Fibroblast of skin of left biceps (primary cell): Measurements from ENCODE around the gene GID4.

Source experiments
- DNase-seq, 2 experiments: peaks; one replicate each; pipeline ENCODE4 v3.0.0-alpha.2; 2013; ENCODE audit warnings: low read depth in 2 of 2

GID4 gene

DNA sequence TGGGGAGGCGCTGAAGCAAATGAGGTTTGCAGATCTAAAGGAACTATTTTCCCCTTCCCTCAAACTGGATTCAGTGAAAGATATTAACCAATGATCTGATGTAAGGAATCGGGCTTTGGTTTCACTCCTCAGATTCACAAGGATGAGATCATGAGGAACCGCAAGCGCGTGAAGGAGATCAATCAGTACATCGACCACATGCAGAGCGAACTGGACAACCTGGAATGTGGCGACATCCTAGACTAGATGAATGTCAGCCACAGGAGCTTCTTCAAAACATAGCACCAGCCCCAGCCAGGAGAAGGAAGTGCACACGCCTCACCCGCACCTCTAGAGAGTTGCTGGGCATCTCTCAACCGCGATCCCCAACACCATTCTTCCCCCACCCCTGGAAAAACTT lies 22.8 kb upstream of the GID4 start:
- DNase-seq = no peak

DNA sequence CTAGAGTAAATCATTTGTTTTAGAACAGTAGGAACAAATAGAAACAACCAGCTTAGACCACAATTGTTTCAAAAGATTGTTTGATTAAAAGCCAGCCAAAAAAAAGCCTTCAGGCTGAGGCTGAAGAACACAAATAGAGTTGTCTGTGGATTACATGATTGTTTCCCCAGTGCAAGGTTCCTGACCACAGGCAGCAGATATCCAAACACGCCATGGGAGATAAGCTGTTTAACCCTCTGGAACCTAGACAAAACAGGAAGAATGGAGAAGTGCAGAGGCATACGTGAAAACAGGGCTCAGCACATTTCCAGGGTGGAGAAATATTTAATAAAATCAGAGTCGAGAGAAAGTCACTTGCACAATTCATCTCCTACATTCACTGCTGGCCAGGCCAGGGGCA lies 21.2 kb upstream of the GID4 start:
- no peak for DNase-seq

GRCh38 chr17:18018411-18018921 lies 20.7 kb upstream of the GID4 start:
- no peak for DNase-seq

GRCh38 chr17:18019838-18020154 lies 19.4 kb upstream of the GID4 start:
- DNase-seq = no peak

GRCh38 chr17:18020971-18021370 lies 18.2 kb upstream of the GID4 start:
- DNase-seq = no peak

GRCh38 chr17:18021372-18021771 lies 17.8 kb upstream of the GID4 start:
- DNase-seq = no peak

DNA sequence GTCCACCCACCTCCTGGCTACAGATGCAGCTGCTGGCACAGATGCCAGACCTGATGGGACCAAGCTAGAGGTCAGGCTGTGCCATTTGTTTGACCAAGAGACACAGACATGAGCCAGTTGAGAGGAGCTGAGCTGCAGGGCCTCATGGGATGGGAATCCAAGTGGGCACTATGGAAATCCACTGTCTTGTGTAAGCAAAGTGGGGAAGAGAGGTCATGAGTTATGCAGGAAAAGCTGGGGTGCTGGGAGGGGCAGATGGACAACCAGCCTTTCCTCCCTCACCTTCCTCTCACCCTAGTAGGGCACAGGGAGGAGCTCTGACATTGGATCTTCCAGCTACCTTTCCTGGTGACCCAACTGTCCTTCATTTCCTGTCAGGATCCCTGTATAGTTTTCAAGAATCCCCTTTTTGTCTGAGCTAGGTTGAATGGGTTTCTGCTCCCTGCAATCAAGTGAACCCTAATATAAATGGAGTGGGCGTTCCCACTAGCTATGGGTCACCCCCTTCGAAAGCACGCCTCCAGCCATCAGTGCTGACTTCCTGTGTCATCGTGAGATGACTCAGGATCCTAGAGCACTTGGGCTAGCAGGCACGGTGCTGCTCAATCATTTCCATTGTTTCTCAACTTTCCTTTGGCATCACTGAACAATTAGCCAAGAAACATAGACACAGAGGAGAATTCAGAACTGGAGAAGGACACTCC lies 13.8 kb upstream of the GID4 start:
- DNase-seq = no peak

- peak; percentile 30 to 38 for DNase-seq
Measured at GRCh38 chr17:18025945-18026776, 13.0 kb upstream of the GID4 start.

DNA sequence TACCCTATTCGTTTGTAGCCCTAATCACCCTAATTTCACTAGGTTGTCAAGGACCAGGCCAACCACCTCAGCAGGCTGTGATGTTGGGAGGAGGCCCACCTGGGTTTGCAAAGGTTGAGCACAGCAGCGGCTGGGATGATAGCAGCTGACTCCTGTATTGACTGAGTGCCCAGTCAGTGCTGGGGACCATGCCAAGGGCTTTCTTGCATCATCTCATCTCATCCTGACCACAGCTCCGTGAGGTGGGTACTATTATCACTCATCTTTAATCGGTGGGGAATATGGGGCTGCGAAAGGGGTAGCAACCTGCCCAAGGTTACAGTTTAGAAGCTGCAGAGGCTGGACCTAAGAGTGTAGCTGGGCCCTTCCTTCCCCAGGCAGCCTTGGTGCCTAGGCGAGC lies 11.9 kb upstream of the GID4 start:
- no peak for DNase-seq

DNA sequence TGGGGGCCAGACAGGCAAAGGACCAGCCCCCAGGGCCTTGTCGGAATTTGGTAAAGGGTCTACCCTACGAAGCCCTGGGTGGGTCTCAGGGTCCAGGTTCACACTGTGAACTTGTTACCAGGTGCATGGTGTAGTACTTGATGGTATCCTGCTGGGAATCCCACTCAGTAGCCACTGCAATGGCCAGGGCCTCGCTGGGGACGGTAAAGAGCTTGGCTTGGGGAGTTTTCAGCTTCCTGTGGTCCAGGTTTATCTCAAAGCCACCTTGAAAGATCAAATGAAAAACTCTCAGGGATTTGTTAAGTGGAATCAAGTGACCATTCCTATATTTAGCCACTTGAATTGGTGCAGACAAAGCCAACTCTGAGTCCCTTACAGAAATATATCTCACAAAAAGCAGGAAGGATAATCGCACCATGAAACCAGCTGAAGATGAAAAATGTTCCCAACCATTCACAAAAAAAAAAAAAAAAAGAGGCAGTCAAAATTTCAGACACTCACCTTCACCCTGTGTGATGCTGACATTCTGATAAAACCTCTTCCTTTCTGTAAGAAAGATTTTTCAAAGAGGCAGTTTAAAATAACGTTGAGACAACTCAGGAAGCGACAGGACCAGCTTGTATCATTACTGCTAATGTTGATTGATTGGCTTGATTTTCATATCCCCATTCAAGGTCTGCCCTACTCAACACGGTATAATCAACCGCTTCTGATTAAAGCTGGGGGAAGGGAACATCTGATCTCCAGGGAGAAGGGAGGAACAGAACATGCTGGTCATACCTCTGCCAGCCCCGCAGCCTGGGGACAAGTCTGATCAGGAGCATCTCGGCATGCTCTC lies 10.9 kb upstream of the GID4 start:
- no peak for DNase-seq

DNA sequence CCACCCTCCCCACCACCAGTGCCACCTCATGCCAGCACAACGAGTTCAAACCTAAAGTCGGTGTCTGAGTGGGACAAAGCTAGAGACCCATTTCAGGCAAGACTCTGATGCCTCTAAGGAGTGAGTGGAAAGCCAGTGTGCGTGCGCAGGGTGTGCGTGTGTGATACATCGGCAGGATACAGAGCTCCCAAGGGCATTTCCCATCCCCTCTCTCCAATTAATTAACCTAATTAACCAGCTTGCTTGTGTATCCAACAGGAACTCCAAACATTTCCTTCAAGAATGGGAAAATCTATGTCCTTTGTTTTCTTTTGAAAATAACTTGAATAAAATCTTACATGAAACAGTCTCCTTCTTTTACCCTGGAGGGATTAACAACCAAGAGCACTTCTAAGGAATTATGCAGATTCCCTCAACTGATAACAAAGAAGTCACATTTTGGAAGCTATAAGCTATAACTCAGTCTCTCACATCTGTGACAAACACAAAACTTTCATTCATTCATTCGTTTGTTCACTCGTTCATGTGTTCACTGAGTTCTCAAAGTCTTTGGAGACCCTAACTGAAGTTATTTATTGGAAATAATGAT lies 10.2 kb upstream of the GID4 start:
- no peak for DNase-seq

DNA sequence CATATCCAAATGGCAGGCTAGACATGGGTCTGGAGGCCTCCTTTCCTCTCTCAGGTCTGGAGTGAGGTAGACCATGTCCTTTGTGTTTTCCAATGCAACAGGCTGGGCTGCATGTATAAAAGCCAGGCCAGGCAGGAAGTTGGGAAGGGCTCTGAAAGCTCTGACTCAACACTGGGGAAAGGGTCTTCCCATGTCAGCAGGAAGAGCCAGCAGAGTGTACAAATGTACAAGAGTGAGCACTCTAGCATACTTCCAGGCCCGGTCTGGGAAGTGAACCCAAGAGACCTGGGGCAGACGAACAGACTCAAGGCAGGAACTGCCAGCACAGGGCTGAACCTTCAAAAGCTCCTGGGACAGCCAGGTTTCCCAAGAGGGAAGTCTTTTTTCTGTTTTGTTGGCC lies 7.3 kb upstream of the GID4 start:
- no peak for DNase-seq

DNA sequence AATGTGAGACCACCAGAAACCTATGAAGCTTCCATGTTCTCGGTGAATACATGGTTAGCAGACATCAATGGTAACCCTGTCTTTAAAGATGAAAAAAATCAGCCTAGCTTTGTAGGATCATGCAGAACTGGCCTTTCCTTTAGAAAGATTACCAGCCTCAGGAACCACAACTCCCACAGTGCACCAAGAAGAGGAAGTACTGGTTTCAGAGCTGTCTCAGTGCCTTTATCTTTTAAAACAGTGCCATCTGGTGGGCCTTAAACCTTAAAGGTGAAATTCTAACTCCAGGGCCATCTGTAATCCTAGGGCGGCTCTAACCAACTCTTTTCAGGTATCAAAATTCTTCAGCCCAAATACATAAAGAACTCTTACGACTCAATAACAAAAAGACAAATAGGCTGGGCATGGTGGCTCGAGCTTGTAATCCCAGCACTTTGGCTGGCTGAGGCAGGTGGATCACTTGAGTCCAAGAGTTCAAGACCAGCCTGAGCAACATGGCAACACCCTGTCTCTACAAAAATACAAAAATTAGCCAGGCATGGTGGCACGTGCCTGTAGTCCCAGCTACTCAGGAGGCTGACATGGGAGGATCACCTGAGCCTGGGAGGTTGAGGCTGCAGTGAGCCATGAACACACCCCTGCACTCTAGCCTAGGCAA lies 5.6 kb upstream of the GID4 start:
- peak; percentile 56 to 62 for DNase-seq

- no peak for DNase-seq
Measured at GRCh38 chr17:18035704-18036103, 3.5 kb upstream of the GID4 start.

DNA sequence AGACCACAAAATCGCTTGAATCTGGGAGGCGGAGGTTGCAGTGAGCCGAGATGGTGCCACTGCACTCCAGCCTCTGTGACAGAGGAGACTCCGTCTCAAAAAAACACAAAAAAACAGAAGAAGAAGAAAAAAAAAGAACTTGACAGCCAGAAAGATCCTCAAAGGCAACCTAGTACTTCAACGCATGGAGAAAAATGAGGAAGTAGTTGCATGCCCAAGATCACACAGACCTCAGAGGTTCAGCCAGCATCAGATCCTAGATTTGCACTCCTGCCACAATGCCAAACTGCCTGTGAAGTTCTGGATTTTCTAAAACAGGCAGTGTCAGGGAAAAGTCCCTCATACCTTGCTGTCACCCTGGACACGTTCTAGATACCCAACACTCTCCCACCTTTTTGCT lies 1.7 kb upstream of the GID4 start:
- DNase-seq = no peak

- no peak for DNase-seq
Measured at GRCh38 chr17:18038149-18038850, 908 bp upstream of the GID4 start.

- no peak for DNase-seq
Measured at GRCh38 chr17:18039535-18040260, 490 bp downstream of the GID4 start.

- no peak for DNase-seq
Measured at GRCh38 chr17:18040261-18040858, 1.2 kb downstream of the GID4 start.

GRCh38 chr17:18041776-18042175 lies 2.6 kb downstream of the GID4 start:
- DNase-seq = no peak

- no peak for DNase-seq
Measured at GRCh38 chr17:18042983-18043382, 3.8 kb downstream of the GID4 start.
